Urothelium cell line (cell line): ENCODE data around the gene RFT1.

ENCODE experiments used
- DNase-seq: peaks from one replicate; pipeline ENCODE4 v3.0.0; 2011; ENCODE audit warnings: low spot score, mixed read lengths
- FAIRE-seq: peaks from 2 replicates; lab custom pipeline; 2011; peaks lifted over from hg19 to GRCh38; lab: Jason Lieb, UNC

RFT1 gene

GRCh38 chr3:53130179-53131061, at the start of gene RFT1:
TSS of gene RFT1 (minus strand) at chr3:53130435. CDS start at chr3:53130400, 35 bp downstream.
- DNase-seq (peak; percentile 96), FAIRE-seq (peak; percentile 30)

- DNase-seq: no peak
- FAIRE-seq: no peak
These were observed 49.3 kb upstream of the RFT1 start for GRCh38 chr3:53179580-53179979.

- DNase-seq: no peak
- no peak for FAIRE-seq
These were observed 48.0 kb upstream of the RFT1 start for GRCh38 chr3:53178246-53178645.

- no peak for DNase-seq
- FAIRE-seq: no peak
These were observed 45.6 kb upstream of the RFT1 start for GRCh38 chr3:53175613-53176540.

GRCh38 chr3:53174346-53175250, 44.4 kb upstream of the RFT1 start:
- FAIRE-seq (no peak), DNase-seq (no peak)

GRCh38 chr3:53173107-53173506, 42.9 kb upstream of the RFT1 start:
- DNase-seq: no peak
- no peak for FAIRE-seq

- DNase-seq (no peak), FAIRE-seq (no peak)
These were observed 41.7 kb upstream of the RFT1 start for GRCh38 chr3:53171827-53172505.

- no peak for DNase-seq
- FAIRE-seq: no peak
These were observed 40.8 kb upstream of the RFT1 start for GRCh38 chr3:53171064-53171418.

- DNase-seq (no peak), FAIRE-seq (peak; percentile 23)
These were observed 40.3 kb upstream of the RFT1 start for GRCh38 chr3:53170325-53171063.

- DNase-seq (no peak), FAIRE-seq (no peak)
These were observed 39.6 kb upstream of the RFT1 start for GRCh38 chr3:53169832-53170324.

- DNase-seq (no peak), FAIRE-seq (no peak)
These were observed 39.0 kb upstream of the RFT1 start for GRCh38 chr3:53169045-53169831.

- no peak for DNase-seq
- no peak for FAIRE-seq
These were observed 38.1 kb upstream of the RFT1 start for GRCh38 chr3:53168175-53168923.

- FAIRE-seq (no peak), DNase-seq (no peak)
These were observed 37.4 kb upstream of the RFT1 start for GRCh38 chr3:53167418-53168174.

GRCh38 chr3:53166781-53167291, 36.6 kb upstream of the RFT1 start:
- no peak for FAIRE-seq
- no peak for DNase-seq

- DNase-seq: no peak
- FAIRE-seq: no peak
These were observed 36.0 kb upstream of the RFT1 start for GRCh38 chr3:53166206-53166605.

- DNase-seq (no peak), FAIRE-seq (no peak)
These were observed 34.7 kb upstream of the RFT1 start for GRCh38 chr3:53164911-53165310.
